Naive thymus-derived CD4-positive, alpha-beta T cell (primary cell): Measurements from ENCODE around the gene TMEM144. TPM values are rescaled to one million over a fixed set of nuclear protein-coding genes. Genes with fewer than 3 reads are reported as not detected.
A peak's percentile ranks its signal among the peaks of the same experiment; 100 is the strongest.

Source experiments
- ATAC-seq: fragments of 150-1000 bp; cut with Tn5 transposase; 2 replicates; pipeline ENCODE4 v1.10.0; 2021; ENCODE audit warnings: mild to moderate bottlenecking, moderate library complexity
- CTCF ChIA-PET: fragments of 350-600 bp; sonication (Branson Sonifier 250); formaldehyde crosslinking; loops from one replicate; lab custom pipeline; 2021; ENCODE audit warnings: antibody characterized with exemption; lab: Charles Lee
- POLR2A ChIA-PET: fragments of 350-600 bp; sonication (Branson Sonifier 250); formaldehyde crosslinking; loops from one replicate; lab custom pipeline; 2021; ENCODE audit warnings: antibody characterized with exemption, inconsistent platforms; lab: Charles Lee
- DNase-seq, 9 donors: peaks; one replicate each; pipeline versions ENCODE4 v3.0.0 to v3.0.0-alpha.2; 2020 to 2022; ENCODE audit warnings: mixed read lengths in 1 of 9
- H3K27ac ChIP-seq: one replicate; pipeline ENCODE4 v1.7.0; 2013; ENCODE audit warnings: mild to moderate bottlenecking, low read depth, low read length, moderate library complexity
- H3K27me3 ChIP-seq, 2 donors: one replicate each; pipeline ENCODE4 v1.7.0; 2013; ENCODE audit warnings: low read length in 2 of 2, mild to moderate bottlenecking in 2 of 2, moderate library complexity in 2 of 2; ENCODE audit not compliant: control insufficient read depth in 2 of 2, insufficient read depth in 2 of 2
- H3K36me3 ChIP-seq, 3 experiments: 1 replicate in 2 of 3; 2 replicates in 1 of 3; pipeline ENCODE4 v1.7.0; 2013; ENCODE audit warnings: low read length in 3 of 3, mild to moderate bottlenecking in 3 of 3, moderate library complexity in 1 of 3; ENCODE audit not compliant: insufficient read depth in 3 of 3, control insufficient read depth in 2 of 3
- H3K4me1 ChIP-seq, 2 donors: one replicate each; pipeline ENCODE4 v1.7.0; 2013; ENCODE audit warnings: low read length in 2 of 2, mild to moderate bottlenecking in 2 of 2, moderate library complexity in 1 of 2; ENCODE audit not compliant: control insufficient read depth in 2 of 2, insufficient read depth in 2 of 2
- H3K4me3 ChIP-seq: 2 replicates; pipeline ENCODE4 v1.7.0; 2013; ENCODE audit warnings: mild to moderate bottlenecking, low read length
- H3K9me3 ChIP-seq, 3 experiments: 1 replicate in 2 of 3; 2 replicates in 1 of 3; pipeline ENCODE4 v1.7.0; 2013; ENCODE audit warnings: low read length in 3 of 3; ENCODE audit not compliant: control insufficient read depth in 2 of 3
- H3K27ac Mint-ChIP-seq, 9 donors: one replicate each; pipeline ENCODE4 v1.8.0; 2020 to 2022; ENCODE audit warnings: mixed read lengths in 9 of 9, mild to moderate bottlenecking in 8 of 9, moderate library complexity in 5 of 9, inconsistent platforms in 2 of 9
- H3K27me3 Mint-ChIP-seq, 5 donors: one replicate each; pipeline ENCODE4 v1.8.0; 2021 to 2022; ENCODE audit warnings: mixed read lengths in 5 of 5, mild to moderate bottlenecking in 1 of 5
- H3K36me3 Mint-ChIP-seq, 5 donors: one replicate each; pipeline ENCODE4 v1.8.0; 2020 to 2022; ENCODE audit warnings: mixed read lengths in 5 of 5, mild to moderate bottlenecking in 3 of 5, inconsistent platforms in 1 of 5
- H3K4me1 Mint-ChIP-seq, 7 donors: one replicate each; pipeline ENCODE4 v1.8.0; 2020 to 2022; ENCODE audit warnings: mixed read lengths in 7 of 7, mild to moderate bottlenecking in 3 of 7, inconsistent platforms in 1 of 7
- H3K4me3 Mint-ChIP-seq, 10 donors: one replicate each; pipeline ENCODE4 v1.8.0; 2020 to 2022; ENCODE audit warnings: mild to moderate bottlenecking in 10 of 10, mixed read lengths in 10 of 10, moderate library complexity in 6 of 10, inconsistent platforms in 2 of 10
- H3K9me3 Mint-ChIP-seq, 11 donors: one replicate each; pipeline ENCODE4 v1.8.0; 2020 to 2022; ENCODE audit warnings: mixed read lengths in 11 of 11, mild to moderate bottlenecking in 4 of 11, inconsistent platforms in 1 of 11, moderate library complexity in 1 of 11
- intact Hi-C, 2 donors: fragments of 100-400 bp; cut with micrococcal nuclease; formaldehyde crosslinking; loops; one replicate each; pipeline ENCODE4 v1.15.1; 2023
- polyA plus RNA-seq, 2 donors: library from polyadenylated mRNA; unstranded; fragments of 300-500 nt; fragmentation: Illumina TruSeq; gene quantifications; one replicate each; pipeline ENCODE4 v1.2.3, GENCODE V29; 2021
- total RNA-seq, 6 experiments: library from RNA in 5 of 6; stranded (reverse) in 5 of 6; gene quantifications; 1 replicate in 5 of 6; 2 replicates in 1 of 6; pipeline ENCODE4 v1.2.3 and lab custom pipeline; 2021 to 2026

TMEM144 gene
- total and polyA plus RNA-seq, 7 experiments from 2014 or later = 0.34 to 3.4 (median 0.45) TPM; not detected in 3

GRCh38 chr4:158166701-158167100 lies 43.6 kb upstream of the TMEM144 start:
- H3K4me1 Mint-ChIP-seq = peaks cover 0 to 4% (median 0%) of the 10 kb centered on the region in 7 donors
- H3K36me3 ChIP-seq = no peaks in the 10 kb centered on the region
- H3K27ac Mint-ChIP-seq = no peak overlapping the region
- peaks cover 18 to 70% (median 32%) of the 10 kb centered on the region in 5 donors for H3K27me3 Mint-ChIP-seq
- no peak overlapping the region for H3K4me3 ChIP-seq
- no peaks in the 10 kb centered on the region for H3K36me3 Mint-ChIP-seq
- ATAC-seq = no peak
- H3K27me3 ChIP-seq = no peaks in the 10 kb centered on the region
- ChIA-PET POLR2A (no interaction called here), CTCF (no interaction called here)
- H3K9me3 Mint-ChIP-seq = peaks cover 0 to 4% (median 0%) of the 10 kb centered on the region in 11 donors
- H3K27ac ChIP-seq = no peak overlapping the region
- H3K4me1 ChIP-seq = no peaks in the 10 kb centered on the region
- H3K4me3 Mint-ChIP-seq = no peak overlapping the region
- intact Hi-C loops = no loop called here
- H3K9me3 ChIP-seq = no peaks in the 10 kb centered on the region
- DNase-seq = no peak

- peaks cover 0 to 11% (median 4%) of the 10 kb centered on the region in 7 donors for H3K4me1 Mint-ChIP-seq
- no peaks in the 10 kb centered on the region for H3K36me3 Mint-ChIP-seq
- H3K4me1 ChIP-seq = no peaks in the 10 kb centered on the region
- H3K27me3 ChIP-seq = no peaks in the 10 kb centered on the region
- ChIA-PET CTCF (no interaction called here), POLR2A (no interaction called here)
- H3K27me3 Mint-ChIP-seq = peaks cover 24 to 59% (median 39%) of the 10 kb centered on the region in 5 donors
- no peaks in the 10 kb centered on the region for H3K36me3 ChIP-seq
- intact Hi-C loops = no loop called here
- no peak for DNase-seq
- H3K9me3 ChIP-seq = no peaks in the 10 kb centered on the region
- H3K4me3 ChIP-seq = no peak overlapping the region
- no peak for ATAC-seq
- no peak overlapping the region for H3K27ac Mint-ChIP-seq
- H3K9me3 Mint-ChIP-seq = no peaks in the 10 kb centered on the region
- no peak overlapping the region for H3K4me3 Mint-ChIP-seq
- H3K27ac ChIP-seq = no peak overlapping the region
Observed at GRCh38 chr4:158168606-158169005, 41.7 kb upstream of the TMEM144 start.

DNA sequence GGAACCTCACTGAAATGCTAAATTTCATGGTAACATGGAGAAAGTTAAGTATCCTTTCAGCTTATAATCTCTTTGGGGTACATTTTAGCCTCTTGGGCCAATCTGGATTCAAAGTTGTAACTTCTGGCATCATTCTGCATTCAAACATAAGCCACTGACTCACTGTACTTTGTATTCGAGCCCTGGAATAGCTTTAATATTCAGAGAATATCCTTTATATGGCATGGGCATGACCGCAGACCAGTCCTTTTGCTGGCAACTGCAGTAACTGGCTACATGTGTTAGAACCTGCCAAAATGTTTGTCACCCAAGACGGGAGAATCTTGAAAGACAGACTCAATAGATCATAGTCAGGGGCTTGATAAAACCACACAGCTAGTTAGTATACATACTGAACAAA lies 40.8 kb upstream of the TMEM144 start:
- Histone ChIP-seq H3K27me3 (no peaks in the 10 kb centered on the region), H3K4me3 (no peak overlapping the region), H3K4me1 (no peaks in the 10 kb centered on the region), H3K27ac (no peak overlapping the region), H3K36me3 (no peaks in the 10 kb centered on the region), H3K9me3 (no peaks in the 10 kb centered on the region)
- intact Hi-C loops = no loop called here
- no peak for DNase-seq
- peaks cover 24 to 50% (median 44%) of the 10 kb centered on the region in 5 donors for H3K27me3 Mint-ChIP-seq
- no peaks in the 10 kb centered on the region for H3K36me3 Mint-ChIP-seq
- H3K27ac Mint-ChIP-seq = no peak overlapping the region
- H3K4me3 Mint-ChIP-seq = no peak overlapping the region
- POLR2A ChIA-PET = no interaction called here
- CTCF ChIA-PET = no interaction called here
- H3K9me3 Mint-ChIP-seq = no peaks in the 10 kb centered on the region
- peaks cover 0 to 11% (median 4%) of the 10 kb centered on the region in 7 donors for H3K4me1 Mint-ChIP-seq
- ATAC-seq = no peak

DNA sequence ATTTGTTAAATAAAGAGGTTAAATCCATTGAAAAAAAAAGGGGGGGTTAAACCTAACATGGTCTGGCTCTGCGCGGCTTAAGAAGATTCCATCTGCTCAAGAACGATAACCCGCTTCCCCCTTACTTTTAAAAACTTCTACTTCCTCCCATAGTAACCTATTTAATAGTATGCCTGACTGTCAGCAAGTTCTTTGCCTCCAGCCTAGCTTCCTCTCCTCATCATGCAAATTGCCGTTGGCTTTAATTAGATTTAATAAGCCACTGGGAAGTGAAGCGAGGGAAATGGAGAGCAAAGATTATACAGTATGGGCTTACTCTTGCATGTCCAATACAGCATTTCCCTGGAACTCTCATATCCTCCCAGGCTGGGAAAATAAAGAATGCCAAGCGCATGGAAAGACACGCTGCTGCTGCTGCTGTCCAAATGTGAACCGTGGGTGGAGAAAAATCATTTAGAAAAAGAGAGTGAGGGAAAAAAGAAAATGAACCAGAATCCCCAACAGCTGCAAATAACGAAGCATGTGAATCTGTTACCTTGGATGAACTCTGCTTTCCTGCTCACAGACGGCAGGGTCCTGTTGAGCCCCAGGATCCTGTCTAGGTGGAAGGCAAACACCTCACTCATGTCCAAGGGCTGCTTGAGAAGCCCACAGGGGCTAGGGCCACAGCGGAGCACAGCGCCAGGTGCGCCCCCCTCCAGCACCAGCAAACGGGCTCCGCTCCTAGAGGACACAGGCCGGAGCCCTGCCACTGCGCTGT lies 40.2 kb upstream of the TMEM144 start:
- no peaks in the 10 kb centered on the region for H3K27me3 ChIP-seq
- no peak overlapping the region for H3K4me3 ChIP-seq
- CTCF ChIA-PET = no interaction called here
- no peaks in the 10 kb centered on the region for H3K36me3 ChIP-seq
- DNase-seq = no peak
- Mint-ChIP-seq H3K4me1 (peaks cover 0 to 11% (median 4%) of the 10 kb centered on the region in 7 donors), H3K27me3 (peaks cover 21 to 49% (median 46%) of the 10 kb centered on the region in 5 donors), H3K4me3 (peak overlapping the region in 1 of 10 donors; percentile 23), H3K36me3 (no peaks in the 10 kb centered on the region), H3K27ac (no peak overlapping the region), H3K9me3 (no peaks in the 10 kb centered on the region)
- POLR2A ChIA-PET = no interaction called here
- no peaks in the 10 kb centered on the region for H3K4me1 ChIP-seq
- H3K9me3 ChIP-seq = no peaks in the 10 kb centered on the region
- intact Hi-C loops = loop anchor here in 1 of 2 donors (5.0 kb wide), 1 partner anchor 178 kb away; no protein-coding TSS in a partner anchor
- H3K27ac ChIP-seq = no peak overlapping the region
- peak; percentile 58 for ATAC-seq

- CTCF ChIA-PET = interaction anchor here (0.5 kb wide), 1 partner anchor 86 kb away, joined by 4 read pairs; no protein-coding TSS in a partner anchor
- POLR2A ChIA-PET = no interaction called here
- Mint-ChIP-seq H3K9me3 (no peaks in the 10 kb centered on the region), H3K27me3 (peaks cover 21 to 50% (median 44%) of the 10 kb centered on the region in 5 donors), H3K4me1 (peaks cover 0 to 11% (median 4%) of the 10 kb centered on the region in 7 donors), H3K36me3 (no peaks in the 10 kb centered on the region), H3K4me3 (peak overlapping the region in 1 of 10 donors; percentile 11), H3K27ac (no peak overlapping the region)
- intact Hi-C loops = loop anchor here in 1 of 2 donors (5.0 kb wide), 1 partner anchor 179 kb away; no protein-coding TSS in a partner anchor
- no peak overlapping the region for H3K4me3 ChIP-seq
- H3K4me1 ChIP-seq = no peaks in the 10 kb centered on the region
- no peaks in the 10 kb centered on the region for H3K27me3 ChIP-seq
- no peaks in the 10 kb centered on the region for H3K36me3 ChIP-seq
- DNase-seq = peak in 2 of 9 donors; percentile 26 to 28
- ATAC-seq = peak; percentile 68
- H3K9me3 ChIP-seq = no peaks in the 10 kb centered on the region
- H3K27ac ChIP-seq = no peak overlapping the region
Observed at GRCh38 chr4:158170691-158171561, 39.4 kb upstream of the TMEM144 start.

DNA sequence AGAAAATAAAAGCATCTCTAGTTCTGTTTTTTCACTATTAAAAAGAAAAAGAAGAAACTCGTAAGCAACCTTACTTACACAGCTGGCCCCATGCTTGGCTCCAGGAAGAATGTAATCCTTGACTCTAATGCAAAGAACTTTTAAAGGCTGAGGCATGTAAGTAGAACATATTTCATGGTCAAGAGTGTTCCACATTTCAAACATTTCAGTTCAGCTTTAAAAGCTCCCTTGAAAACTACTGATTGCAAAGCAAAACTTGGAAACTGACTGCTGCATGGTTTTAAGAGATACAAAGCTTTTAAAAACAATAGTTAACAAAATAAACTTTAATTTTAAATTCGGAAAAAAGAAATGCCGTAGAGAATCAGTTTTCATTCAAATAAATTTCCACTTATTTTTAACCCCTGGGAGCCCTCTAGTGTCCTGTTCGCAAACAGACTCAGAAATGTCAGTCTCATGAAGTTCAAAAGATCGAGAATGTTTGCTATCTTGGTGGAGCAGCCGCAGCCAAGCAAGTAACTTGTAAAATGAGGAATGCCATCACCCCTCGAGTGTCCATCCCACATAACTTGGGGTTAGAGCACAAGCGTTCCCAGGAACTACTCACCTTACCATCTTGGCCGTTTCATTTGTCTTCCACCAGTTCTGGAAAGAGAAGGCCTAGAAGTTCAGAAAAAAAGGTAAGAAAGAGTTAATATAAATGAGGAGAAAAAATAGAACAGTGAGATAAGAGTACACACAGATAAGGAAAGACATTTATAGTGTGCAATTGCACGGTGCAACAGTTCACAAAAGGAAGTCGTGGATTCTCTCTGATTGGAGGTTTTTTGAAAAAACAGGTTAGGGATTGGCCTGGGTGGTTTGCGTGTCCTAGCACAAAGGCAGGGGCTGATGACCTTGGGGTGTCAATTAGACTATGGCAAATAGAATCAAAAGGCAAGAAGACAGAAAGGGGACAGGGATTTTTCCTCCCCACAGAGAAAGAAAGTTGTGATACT lies 37.7 kb upstream of the TMEM144 start, which contains the start of gene GASK1B:
GASK1B (minus strand) TSS at position 765 of the 998 bp plus-strand sequence. CDS start 1,650 bp downstream, outside the sequence.
- no peaks in the 10 kb centered on the region for H3K27me3 ChIP-seq
- H3K4me3 ChIP-seq = no peak within 1 kb of the TSS
- no peaks in the 10 kb centered on the region for H3K4me1 ChIP-seq
- DNase-seq (no peak), ATAC-seq (no peak)
- H3K27ac ChIP-seq = no peak within 1 kb of the TSS
- no peaks in the 10 kb centered on the region for H3K9me3 ChIP-seq
- H3K36me3 ChIP-seq = no peaks in the 10 kb centered on the region
- H3K27ac Mint-ChIP-seq = no peak within 1 kb of the TSS
- peaks cover 26 to 48% (median 35%) of the 10 kb centered on the region in 5 donors for H3K27me3 Mint-ChIP-seq
- POLR2A ChIA-PET = no interaction called here
- CTCF ChIA-PET = no interaction called here
- H3K4me3 Mint-ChIP-seq = no peak within 1 kb of the TSS
- H3K4me1 Mint-ChIP-seq = peaks cover 0 to 11% (median 4%) of the 10 kb centered on the region in 7 donors
- H3K36me3 Mint-ChIP-seq = no peaks in the 10 kb centered on the region
- H3K9me3 Mint-ChIP-seq = no peaks in the 10 kb centered on the region
- intact Hi-C loops = loop anchor here in 1 of 2 donors (5.0 kb wide), 1 partner anchor 180 kb away; no protein-coding TSS in a partner anchor
